Left kidney (tissue), 2 donors: ENCODE data around the gene COL5A2. TPM values are rescaled to one million over a fixed set of nuclear protein-coding genes. Genes with fewer than 3 reads are reported as not detected.

ENCODE experiments used
- DNase-seq: peaks from one replicate; pipeline ENCODE4 v3.0.0-alpha.2; 2013
- polyA plus RNA-seq: library from polyadenylated mRNA; unstranded; fragments of 120-200 nt; gene quantifications from one replicate; pipeline ENCODE4 v1.2.1, GENCODE V29; 2013; ENCODE audit not compliant: insufficient read length

COL5A2 gene
- polyA plus RNA-seq, 1 donor, result 133 TPM

DNA sequence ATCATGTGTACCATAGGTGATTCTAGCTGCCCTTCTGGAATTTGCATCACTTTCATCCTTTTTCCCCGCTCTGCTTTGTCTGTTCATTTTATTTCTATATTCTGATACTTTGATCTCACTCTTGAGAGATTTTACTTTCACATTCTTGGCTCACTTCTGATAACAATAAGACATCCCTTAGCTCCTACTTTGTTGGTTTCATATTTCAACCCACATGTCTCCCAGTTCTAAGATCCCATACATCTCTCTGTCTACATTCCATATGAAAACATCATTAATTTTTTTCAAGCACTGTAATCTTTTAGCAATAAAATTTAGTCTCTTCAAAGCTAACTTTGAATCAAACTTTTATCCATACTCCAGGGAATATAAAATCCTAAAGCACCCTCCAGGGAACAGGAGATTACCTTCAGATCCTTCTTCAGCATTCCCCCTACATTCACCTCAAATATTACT, 129.8 kb downstream of the COL5A2 start:
- DNase-seq, result no peak

DNA sequence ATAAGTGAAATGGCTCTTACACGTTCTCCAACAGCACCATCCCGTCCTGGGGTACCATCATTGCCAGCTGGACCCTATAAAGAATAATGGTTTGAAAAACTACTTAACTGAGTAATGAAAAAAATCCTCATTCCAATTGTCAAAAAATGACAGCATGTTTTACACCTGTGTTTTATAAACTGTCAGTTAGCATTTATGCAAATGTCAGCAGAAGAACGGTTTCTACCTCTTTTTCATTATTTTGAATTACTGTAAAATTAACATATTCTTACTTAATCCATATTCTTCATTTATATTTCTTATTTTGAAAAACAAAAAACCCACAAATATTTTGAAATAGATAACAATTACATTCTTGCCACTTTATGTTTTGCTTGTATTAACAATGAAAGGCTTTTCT, 131.4 kb downstream of the COL5A2 start:
- no peak for DNase-seq

DNA sequence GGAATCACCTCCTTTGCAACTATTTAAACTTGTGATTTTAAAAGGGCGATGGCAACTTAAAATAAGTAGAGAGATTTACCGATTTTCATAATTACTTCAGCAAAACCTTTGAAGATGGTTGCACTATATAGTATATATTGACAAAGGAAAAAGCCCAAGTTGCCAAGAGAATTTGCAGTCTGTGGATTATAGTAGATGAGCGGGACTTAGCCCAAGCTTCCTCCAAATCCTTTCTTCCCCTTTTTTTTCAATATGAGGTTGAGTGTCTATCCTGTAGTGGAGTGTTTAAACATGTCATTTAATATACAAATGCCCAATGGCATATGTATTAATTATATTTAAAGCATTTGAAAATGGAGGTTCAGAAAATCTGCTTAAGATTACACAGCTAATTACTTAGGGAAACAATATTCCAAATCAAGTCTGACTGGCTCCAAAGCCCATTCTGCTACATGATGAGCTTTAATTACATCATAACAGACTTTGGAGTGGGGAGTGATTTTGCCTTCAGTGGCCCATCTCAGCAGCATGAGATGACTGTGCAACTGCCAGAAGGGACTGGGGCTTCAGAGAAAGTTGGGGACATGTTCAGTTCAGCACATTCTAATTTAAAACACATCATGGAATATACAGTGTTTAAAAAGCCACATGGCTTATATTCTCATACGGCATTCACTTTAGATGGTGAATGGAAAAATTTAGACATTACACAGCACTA, 132.2 kb downstream of the COL5A2 start:
- DNase-seq, result no peak

DNA sequence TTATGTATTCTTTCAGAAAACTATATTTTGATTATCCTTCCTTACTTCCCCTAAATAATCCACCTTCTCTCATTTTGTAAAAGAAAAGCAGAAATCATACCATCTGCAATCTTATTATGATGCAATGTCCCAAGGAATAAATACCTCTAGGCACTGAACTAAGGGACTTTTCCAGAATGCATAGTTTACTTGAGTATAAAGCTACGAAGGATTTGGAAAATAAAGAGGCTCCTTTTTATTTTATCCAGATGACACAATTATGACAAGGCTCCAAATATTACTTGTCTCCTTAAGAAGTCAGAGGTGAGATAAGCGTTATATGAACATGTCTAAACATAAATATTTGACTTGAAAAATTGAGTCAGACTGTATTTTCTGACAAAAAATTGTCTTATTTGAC, 133.2 kb downstream of the COL5A2 start:
- no peak for DNase-seq

DNA sequence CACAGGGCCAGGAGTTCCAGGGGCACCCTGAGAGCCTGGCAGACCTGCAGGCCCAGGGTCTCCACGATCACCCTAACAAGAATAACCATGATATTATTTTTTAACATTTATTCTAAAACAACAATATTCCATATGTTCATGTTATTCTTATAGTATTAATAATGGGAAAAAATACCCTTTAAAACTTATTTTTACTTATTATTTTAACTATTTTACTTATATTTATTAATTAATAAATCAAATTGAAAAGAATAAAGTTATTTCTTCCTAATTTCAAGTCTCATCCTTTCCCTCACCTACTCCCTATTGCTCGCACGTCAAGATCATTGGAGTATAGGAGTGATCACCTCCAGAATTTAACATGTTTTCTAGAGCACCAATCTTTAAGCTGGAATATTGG, 133.7 kb downstream of the COL5A2 start:
- DNase-seq, result no peak

DNA sequence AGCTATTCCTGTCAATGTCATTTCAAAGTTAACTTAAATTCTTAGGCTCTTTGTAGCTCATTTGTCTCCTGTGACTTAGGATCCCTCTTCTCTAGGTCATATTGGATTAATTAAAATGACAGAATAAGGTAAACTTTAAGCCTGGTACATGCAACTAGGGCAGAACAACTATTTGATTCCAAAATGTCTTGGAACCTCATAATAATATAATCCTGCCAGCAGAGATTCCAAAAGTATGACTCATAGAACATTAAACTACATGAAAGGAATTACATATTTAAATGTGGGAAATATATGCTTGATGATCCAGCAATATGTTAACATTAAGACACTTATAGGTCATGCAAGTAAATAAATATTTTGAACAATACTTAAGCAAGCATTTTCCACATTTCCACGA, 142.0 kb downstream of the COL5A2 start:
- DNase-seq, result no peak

DNA sequence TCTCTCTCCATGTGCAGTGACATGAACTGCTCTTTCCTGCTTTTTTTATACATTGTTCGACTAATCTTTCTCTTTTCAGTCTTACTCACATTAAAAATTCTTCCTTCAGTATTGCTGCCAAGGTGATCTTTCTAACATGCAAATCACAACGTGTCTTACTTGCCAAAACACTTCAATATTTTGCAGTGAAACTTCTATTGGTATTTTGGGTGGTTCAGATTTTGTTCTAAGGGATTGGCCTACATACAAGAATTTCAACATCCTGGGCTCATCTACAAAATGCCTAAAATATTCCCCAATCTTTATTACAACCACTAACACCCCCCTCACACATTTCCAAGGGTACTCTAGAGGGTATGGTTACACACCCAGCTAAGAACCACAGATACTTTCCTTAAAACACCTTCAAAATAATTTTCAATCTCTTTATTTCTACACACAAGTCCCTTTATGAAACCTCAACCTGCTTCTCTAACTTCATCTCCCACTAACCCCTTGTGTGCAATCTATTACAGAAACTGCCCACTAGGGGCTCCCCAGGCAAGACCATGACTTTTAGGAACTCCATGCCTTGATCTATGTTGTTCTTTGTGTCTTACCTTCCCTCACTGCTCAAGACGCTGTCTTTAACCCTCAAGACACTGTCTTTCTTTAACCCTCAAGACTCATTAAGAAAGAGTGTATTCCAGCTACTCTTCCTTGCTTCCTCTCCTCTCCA, 154.5 kb downstream of the COL5A2 start:
- no peak for DNase-seq

DNA sequence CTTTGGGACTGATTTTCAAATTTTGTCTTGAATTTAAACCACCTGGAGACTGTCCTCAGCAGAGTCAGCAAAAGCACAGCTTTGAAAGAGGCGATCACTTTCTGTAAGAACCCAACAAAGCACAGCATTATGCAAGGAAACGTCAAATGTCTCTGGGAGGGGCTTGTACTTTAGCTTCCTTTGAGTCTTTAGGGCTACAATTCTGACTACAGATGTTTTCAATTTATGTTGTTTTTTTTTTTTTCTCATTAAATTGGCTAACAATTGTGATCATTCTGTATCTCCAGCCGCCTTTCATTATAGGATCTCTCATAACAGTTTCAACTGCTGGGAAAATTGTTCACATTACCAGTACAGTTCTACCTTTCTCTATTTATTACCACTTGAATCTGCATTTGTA, 157.1 kb downstream of the COL5A2 start:
- no peak for DNase-seq

DNA sequence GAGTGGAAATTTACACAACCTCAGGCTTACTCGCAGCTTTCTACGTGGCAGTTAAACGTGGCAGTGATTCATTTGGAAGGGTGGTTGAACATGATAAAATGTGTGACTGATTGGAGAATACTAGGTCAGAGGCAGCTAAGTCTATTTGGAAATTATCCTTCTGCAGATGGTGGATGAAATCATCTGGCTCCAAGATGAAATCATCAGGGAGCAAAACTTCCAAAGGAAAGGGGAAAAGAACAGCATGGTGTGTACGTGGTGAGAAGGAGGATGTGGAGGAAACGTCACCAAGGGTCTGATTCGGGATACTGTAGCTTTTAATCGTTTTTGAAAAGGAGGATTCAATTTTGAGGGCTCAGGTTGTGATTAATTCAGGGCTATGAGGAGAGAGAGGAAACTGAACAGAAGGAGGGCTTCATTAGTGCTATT, 157.5 kb downstream of the COL5A2 start:
- DNase-seq, result no peak

DNA sequence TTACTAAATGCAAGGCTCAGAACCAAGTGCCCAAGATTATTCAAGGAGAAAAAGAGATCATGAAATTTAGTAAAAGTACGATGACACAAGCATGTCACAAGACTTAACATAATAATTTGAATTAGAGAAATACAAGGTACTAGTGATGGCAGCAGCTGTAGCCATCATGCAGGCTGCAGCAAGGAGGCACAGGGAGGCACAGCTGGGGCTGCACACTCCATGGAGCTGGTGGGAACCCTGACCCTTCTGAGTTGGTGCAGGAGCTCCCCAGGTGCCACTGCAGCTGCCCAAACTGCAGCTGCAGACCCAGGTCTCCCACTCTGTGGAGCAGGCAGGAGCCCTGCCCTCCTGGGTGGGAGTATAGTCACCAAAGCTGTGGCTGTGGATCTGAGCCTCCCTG, 159.4 kb downstream of the COL5A2 start:
- DNase-seq, result no peak

DNA sequence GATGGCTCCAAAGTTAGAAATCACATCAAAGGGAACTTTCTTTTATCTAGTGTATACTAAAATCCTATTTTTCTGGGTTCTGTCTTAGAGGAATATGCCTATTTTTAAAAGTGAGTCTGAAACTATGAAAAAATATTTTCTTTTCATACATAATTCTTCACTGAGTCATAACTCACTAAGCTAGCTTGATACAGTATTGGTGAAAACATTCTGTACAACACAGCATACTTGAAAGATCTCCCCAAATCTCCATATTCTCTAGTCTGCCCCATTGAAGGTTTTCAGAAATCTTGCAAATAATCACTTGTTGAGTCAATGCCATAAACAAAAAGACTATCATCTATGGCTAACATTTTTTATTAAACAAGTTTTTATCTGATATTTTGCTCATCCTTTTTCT, 160.9 kb downstream of the COL5A2 start:
- no peak for DNase-seq

DNA sequence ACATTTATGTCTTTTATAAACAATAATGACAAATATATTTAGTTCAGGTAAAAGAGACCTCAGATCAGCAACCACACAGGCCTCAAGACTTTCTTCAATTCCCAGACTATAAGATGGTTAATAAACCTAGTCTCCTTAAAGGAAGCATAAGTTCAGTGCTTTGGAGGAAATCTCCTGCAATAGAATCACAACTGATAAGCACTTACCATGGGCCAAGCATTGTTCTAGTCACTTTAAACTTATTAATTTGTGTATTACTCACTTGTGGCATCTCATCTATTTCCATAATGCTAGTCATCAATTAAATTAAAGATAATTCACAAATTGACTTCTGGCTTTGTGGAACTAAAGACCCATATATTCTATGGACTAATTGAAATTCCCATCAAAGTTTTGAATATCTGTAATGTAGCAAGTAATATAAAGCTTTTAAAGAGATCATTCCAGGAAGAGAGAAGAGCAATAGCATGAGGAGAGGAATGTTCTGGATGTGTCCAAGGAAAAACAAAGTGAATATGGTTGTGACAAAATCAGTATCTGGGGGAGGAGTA, 163.2 kb downstream of the COL5A2 start:
- no peak for DNase-seq

DNA sequence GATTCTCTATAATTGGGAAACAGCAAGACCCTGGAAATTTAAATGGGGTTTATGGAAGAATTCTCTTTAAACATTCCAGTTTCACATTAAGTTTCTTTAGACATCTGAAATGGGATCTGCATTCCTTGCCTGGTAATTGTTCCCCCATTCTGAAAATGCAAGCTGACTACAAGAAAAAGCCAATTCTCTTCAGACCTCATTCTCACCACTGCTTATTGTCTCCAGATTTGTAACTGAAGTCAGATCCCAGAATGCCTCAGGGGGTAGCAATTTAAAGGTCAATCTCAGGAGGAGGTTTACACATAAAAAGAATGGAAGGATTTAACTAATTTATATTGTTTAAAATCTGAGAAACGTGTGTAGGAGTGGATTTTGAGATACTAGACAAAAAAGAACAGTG, 164.2 kb downstream of the COL5A2 start:
- no peak for DNase-seq

DNA sequence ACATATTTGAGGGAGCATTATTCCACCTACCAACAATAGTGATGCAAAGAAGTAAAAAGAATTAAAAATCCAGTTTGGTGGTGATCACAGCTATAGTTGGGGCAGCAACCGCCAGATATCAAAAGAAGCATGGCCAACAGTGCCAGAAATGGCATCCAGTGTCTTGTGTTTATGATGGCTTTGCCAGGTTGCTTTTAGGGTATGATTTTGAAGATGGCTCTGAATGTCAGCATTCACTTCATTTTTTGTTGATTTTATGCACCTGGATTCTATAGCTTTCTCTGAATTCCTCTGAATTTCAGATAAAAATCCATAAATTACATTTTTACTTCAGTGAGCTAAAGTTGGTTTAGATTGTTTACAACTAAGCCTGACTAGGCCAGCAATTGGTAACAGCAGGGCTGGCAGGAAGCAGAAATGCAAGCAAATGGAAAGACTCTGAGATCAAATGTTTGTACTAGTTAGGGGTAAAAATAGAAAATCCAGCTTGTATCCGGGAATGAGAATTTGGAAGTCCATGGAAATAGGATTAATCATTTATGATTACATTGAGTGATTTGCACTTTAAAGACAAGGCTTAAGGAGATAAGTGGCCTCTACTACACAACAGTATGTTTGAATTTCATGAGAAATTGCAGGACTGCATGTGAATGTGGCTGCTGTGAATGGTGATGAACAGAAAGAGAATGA, 165.0 kb downstream of the COL5A2 start:
- DNase-seq, result no peak

DNA sequence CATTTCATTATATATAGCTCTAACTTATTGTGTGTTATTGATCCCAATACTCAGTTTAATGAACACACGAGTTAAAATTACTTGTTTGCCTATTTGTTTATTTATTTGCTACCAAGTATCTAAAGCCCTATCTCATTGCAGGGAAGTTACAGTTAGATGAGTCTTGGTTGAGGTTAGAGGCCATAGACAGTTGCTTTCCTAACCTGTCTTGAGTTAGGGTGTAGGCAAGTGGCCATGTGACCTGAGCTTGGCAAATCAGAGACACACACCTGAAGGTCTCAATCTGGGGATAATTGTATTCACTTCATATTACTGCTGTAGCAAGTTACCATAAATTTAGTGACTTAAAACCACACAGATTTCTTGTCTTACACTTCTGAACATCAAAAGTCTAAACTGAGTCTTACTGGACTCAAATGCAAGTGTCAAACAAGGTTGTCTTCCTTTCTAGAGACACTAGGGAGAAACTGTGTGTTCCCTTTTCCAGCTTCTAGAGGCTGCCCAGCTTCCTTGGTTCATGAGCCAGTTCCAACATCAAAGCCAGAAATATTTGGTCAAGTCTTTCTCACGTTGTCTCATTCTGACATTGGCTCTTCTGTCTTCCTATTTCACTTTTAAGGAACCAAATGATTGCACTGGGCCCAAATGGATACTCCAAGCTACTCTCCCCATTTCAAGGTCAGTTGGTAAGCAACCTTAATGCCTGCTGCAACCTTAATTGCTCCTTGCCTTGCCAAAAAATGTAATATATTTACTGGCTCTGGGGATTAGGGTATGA, 165.7 kb downstream of the COL5A2 start:
- DNase-seq, result no peak

DNA sequence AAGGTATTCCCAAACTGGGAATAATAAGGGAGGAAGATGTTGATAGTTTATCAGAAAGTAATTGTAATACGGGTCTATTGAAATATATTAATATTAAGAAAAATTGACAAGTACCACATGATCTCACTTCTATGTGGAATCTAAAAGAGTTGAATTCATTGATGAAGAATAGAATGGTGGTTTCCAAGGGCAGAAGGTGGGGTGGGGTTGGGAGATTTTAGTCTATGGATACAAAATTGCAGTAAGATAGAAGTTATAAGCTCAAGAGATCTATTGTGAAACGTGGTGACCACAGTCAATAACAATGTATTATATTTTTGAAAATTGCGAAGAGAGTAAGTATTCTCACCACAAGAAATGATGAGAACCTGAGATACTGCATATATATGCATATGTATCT, 166.5 kb downstream of the COL5A2 start:
- no peak for DNase-seq

DNA sequence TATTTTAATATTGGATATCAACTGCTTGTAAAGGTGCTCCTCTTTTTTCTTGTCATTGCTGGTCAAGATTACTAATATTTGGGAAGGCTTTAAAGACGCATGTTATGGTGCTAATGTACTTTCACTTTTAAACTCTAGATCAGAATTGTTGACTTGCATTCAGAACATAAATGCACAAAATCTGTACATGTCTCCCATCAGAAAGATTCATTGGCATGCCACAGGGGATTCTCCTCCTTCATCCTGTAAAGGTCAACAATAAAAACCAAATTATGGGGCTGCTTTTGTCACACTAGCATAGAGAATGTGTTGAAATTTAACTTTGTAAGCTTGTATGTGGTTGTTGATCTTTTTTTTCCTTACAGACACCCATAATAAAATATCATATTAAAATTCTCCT, 167.2 kb downstream of the COL5A2 start:
- no peak for DNase-seq

DNA sequence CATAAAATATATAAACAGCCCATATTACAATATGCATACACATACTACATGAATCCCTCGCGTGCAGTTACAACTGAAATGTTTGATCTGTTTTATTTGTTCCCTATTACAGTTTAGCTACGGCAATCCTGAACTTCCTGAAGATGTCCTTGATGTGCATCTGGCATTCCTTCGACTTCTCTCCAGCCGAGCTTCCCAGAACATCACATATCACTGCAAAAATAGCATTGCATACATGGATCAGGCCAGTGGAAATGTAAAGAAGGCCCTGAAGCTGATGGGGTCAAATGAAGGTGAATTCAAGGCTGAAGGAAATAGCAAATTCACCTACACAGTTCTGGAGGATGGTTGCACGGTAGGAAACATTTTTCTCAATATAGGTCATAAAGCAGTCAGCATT, 169.0 kb downstream of the COL5A2 start:
- DNase-seq, result no peak

DNA sequence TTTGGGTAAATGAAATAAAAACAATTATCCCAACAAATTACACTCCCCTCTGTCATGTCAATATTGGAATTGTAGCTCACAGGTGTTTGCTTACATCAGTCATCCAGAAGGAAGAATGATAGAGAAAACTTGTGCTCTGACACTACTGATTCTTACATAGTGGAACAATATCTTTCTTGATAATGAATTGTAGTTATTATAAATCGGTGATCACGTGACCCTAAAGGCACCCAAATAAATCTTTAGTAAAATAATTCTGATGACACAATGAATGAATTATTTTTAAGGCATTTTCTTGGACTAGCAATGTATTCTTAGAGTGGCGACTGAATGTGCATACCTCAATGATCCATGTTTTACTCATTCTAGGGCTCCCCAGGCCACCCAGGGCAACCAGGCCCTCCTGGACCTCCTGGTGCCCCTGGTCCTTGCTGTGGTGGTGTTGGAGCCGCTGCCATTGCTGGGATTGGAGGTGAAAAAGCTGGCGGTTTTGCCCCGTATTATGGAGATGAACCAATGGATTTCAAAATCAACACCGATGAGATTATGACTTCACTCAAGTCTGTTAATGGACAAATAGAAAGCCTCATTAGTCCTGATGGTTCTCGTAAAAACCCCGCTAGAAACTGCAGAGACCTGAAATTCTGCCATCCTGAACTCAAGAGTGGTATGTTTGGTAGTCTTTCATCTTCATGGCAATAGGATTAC, 170.9 kb downstream of the COL5A2 start:
- DNase-seq, result no peak

DNA sequence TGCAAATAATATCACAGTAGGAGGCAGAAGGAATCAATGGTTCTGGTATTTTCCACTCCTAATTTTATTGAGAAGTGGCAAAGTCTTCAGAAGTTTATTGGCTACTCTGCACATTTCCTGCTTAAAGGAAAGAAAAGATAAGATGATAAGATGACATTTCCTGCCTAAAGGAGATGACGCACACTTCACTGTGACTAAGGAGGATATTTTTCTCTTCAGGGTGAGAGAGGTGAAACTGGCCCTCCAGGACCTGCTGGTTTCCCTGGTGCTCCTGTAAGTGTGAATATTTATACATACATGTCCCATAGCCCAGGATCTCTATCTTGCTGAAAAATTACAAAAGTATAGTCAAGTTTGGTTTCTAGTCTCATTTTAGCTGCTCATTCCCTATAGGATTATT, 177.5 kb downstream of the COL5A2 start:
- no peak for DNase-seq

DNA sequence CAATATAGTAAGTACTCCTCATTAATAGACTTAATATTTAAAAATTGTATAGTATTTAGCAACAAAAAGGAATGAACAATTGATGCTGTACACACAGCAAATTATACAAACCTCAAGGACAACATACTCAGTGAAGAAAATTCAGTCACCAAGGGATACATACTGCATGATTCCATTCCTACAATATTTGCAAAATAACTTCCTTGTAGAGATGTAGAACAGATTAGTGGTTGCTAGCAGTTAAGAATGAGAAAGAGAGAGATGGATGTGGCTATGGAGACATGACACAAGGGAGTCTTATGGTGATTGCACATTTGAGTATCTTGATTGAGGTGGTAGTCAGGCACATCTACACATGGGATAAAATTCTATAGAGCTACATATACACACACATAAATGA, 179.3 kb downstream of the COL5A2 start:
- no peak for DNase-seq

DNA sequence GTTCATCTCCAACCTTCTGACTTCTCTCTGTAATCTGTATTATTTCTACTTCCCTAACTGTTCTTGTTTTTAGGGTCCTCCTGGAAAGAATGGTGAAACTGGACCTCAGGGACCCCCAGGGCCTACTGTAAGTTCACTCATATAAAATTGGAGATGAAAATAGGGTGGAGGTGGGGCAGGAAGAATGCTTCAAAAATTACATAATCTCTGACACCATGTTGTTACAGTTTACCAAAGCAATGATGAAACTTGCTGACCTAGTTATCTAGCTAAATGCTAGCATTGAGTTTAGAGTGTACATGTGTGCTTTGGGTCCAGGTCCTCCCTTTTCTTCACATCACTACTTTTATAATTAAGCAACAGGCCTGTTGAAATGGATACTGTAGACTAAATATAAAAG, 182.3 kb downstream of the COL5A2 start:
- no peak for DNase-seq
